ENCODE data around the gene CENATAC. TPM values are rescaled to one million over a fixed set of nuclear protein-coding genes. Genes with fewer than 3 reads are reported as not detected.
A peak's percentile ranks its signal among the peaks of the same experiment; 100 is the strongest.
"Not testable (repeated sequence)": the region's sequence is repeated elsewhere in the genome, so short reads cannot be mapped to it uniquely, and the experiment has no call there.

CENATAC gene
- total and polyA plus RNA-seq, 9 of the 15 experiments (the other 6 are each of a cell fraction or from before 2014, with no cell fraction given), result 2.4 to 25.5 (median 13.7) TPM

GRCh38 chr11:119033421-119033820 lies 35.5 kb downstream of the CENATAC start:
- POLR2A ChIA-PET, result interaction anchor here (0.6 to 1.5 kb wide), 7 partner anchors 8 to 103 kb away, joined by 3 to 6 read pairs (median 3); partner anchors contain the start of genes RPS25 and TRAPPC4
- in situ Hi-C loops (cut with MboI); CTCF ChIA-PET (ENCODE audit: low intra/inter-chr PET ratio); H4K20me1 ChIP-seq (replicated peaks; ENCODE audit: control insufficient read depth, insufficient read depth, low read length); H3K4me3 ChIP-seq; H3K27ac ChIP-seq (ENCODE audit: extremely low read depth, low read depth, low read length); H3K36me3 ChIP-seq (ENCODE audit: control insufficient read depth, insufficient read depth, low read length); intact Hi-C loops (cut with micrococcal nuclease); BruUV-seq (replicated peaks); H3K9me3 ChIP-seq (replicated peaks; ENCODE audit: control insufficient read depth, insufficient read depth, low read depth, low read length); H3K4me2 ChIP-seq (ENCODE audit: insufficient read depth, low read length); H3K9ac ChIP-seq (ENCODE audit: insufficient read depth in 1 of 2, low read depth in 2 of 2, low read length in 2 of 2); H3K27me3 ChIP-seq (ENCODE audit: control insufficient read depth in 2 of 2, insufficient read depth in 2 of 2, low read length in 2 of 2); H3K9me1 ChIP-seq (ENCODE audit: control insufficient read depth, insufficient read depth, low read length); FAIRE-seq; ATAC-seq; DNase-seq (ENCODE audit: extremely low read depth in 1 of 4, low spot score in 3 of 4): not testable (repeated sequence)
- H2AFZ ChIP-seq (ENCODE audit: low read depth, low read length), result peak overlapping the region; percentile 26; the same call in 1 of the 2 replicates
- 0 out of 2 replicates have a peak, but pooled peaks have one; percentile 10 for TF ChIP-seq EGR1 (conservative IDR thresholded peaks at IDR 0.05)
- 70% methylated on average over 10 of the region's 10 CpGs for WGBS (ENCODE audit: insufficient coverage, low coverage, missing lambda C conversion rate)
- peaks cover 20 to 29% of the 10 kb centered on the region in 2 experiments; a peak in 4 of 5 replicates for H3K4me1 ChIP-seq (replicated peaks in 1 of 2; ENCODE audit: control insufficient read depth in 2 of 2, insufficient read depth in 2 of 2, low read length in 2 of 2)
- peaks cover 23% of the 10 kb centered on the region for H3K79me2 ChIP-seq (ENCODE audit: control insufficient read depth, insufficient read depth, low read length)

GRCh38 chr11:119034813-119035212 lies 36.9 kb downstream of the CENATAC start:
- H3K36me3 ChIP-seq (ENCODE audit: control insufficient read depth, insufficient read depth, low read length), result no peaks in the 10 kb centered on the region
- no peak overlapping the region for H3K4me2 ChIP-seq (ENCODE audit: insufficient read depth, low read length)
- ChIA-PET POLR2A (interaction anchor here (0.6 to 2.5 kb wide), 2 partner anchors 20 to 22 kb away, joined by 3 to 11 read pairs; partner anchors contain the start of gene HYOU1), CTCF (ENCODE audit: low intra/inter-chr PET ratio) (no interaction called here)
- no peaks in the 10 kb centered on the region for H3K27me3 ChIP-seq (ENCODE audit: control insufficient read depth in 2 of 2, insufficient read depth in 2 of 2, low read length in 2 of 2)
- no peak overlapping the region for H3K4me3 ChIP-seq
- peaks cover 9% of the 10 kb centered on the region for H3K79me2 ChIP-seq (ENCODE audit: control insufficient read depth, insufficient read depth, low read length)
- no peaks in the 10 kb centered on the region for H4K20me1 ChIP-seq (replicated peaks; ENCODE audit: control insufficient read depth, insufficient read depth, low read length)
- TF ChIP-seq GABPA (tag; conservative IDR thresholded peaks at IDR 0.05; ENCODE audit: low read depth), result no peak
- peak; percentile 44 for TF ChIP-seq RBM25 (IDR thresholded peaks at IDR 0.05; ENCODE audit: low read depth, low read length, severe bottlenecking)
- TF ChIP-seq ZNF121 (CRISPR knock-in tag; conservative IDR thresholded peaks at IDR 0.05), result peak; percentile 60; the same call in 1 of the 2 replicates
- H3K4me1 ChIP-seq (replicated peaks in 1 of 2; ENCODE audit: control insufficient read depth in 2 of 2, insufficient read depth in 2 of 2, low read length in 2 of 2), result peaks cover 8 to 16% of the 10 kb centered on the region in 2 experiments; a peak in 4 of 5 replicates
- ATAC-seq (no peak), FAIRE-seq (no peak), DNase-seq (ENCODE audit: extremely low read depth in 1 of 4, low spot score in 3 of 4) (no peak)
- BruUV-seq (replicated peaks), result no TSS peak
- intact Hi-C loops (cut with micrococcal nuclease) (no loop called here), in situ Hi-C loops (cut with MboI) (no loop called here)
- H2AFZ ChIP-seq (ENCODE audit: low read depth, low read length), result no peak overlapping the region
- 56% methylated on average over 3 of the region's 3 CpGs for WGBS (ENCODE audit: insufficient coverage, low coverage, missing lambda C conversion rate)
- H3K9ac ChIP-seq (ENCODE audit: insufficient read depth in 1 of 2, low read depth in 2 of 2, low read length in 2 of 2), result no peak overlapping the region
- H3K9me1 ChIP-seq (ENCODE audit: control insufficient read depth, insufficient read depth, low read length), result no peaks in the 10 kb centered on the region
- no peak overlapping the region for H3K27ac ChIP-seq (ENCODE audit: extremely low read depth, low read depth, low read length)
- H3K9me3 ChIP-seq (replicated peaks; ENCODE audit: control insufficient read depth, insufficient read depth, low read depth, low read length), result no peaks in the 10 kb centered on the region
